Measurements from ENCODE around the gene DLGAP5. TPM values are rescaled to one million over a fixed set of nuclear protein-coding genes. Genes with fewer than 3 reads are reported as not detected.

DLGAP5 gene
- total and polyA plus RNA-seq, 2 of the 13 experiments (the other 11 are each of a cell fraction or from before 2014, with no cell fraction given): 7.7 to 55.8 TPM

- 0 out of 2 replicates have a peak, but pooled peaks have one; percentile 36 for TF ChIP-seq CREB3 (CRISPR knock-in tag; IDR thresholded peaks at IDR 0.05)
- TF ChIP-seq ONECUT2 (CRISPR knock-in tag; IDR thresholded peaks at IDR 0.05): no peak
- peak; percentile 88; the same call in 1 of the 2 replicates for TF ChIP-seq HOMEZ (CRISPR knock-in tag; IDR thresholded peaks at IDR 0.05; ENCODE audit: low read depth)
- TF ChIP-seq ZNF691 (CRISPR knock-in tag; IDR thresholded peaks at IDR 0.05; ENCODE audit: borderline replicate concordance, low read depth): peak; percentile 72; the same call in 1 of the 2 replicates
- peak; percentile 63; the same call in 1 of the 2 replicates for TF ChIP-seq ZNF232 (CRISPR knock-in tag; IDR thresholded peaks at IDR 0.05; ENCODE audit: borderline replicate concordance)
- peak; percentile 15; the same call in 1 of the 2 replicates for TF ChIP-seq ZNF670 (CRISPR knock-in tag; IDR thresholded peaks at IDR 0.05; ENCODE audit: borderline replicate concordance)
- TF ChIP-seq TOE1 (CRISPR knock-in tag; IDR thresholded peaks at IDR 0.05): no peak
- peak; percentile 52 to 54; a peak in 1 of 4 replicates for TF ChIP-seq NR2F1 (CRISPR knock-in tag; IDR thresholded peaks at IDR 0.05)
- TF ChIP-seq ZNF251 (CRISPR knock-in tag; IDR thresholded peaks at IDR 0.05): no peak
- TF ChIP-seq ZNF83 (CRISPR knock-in tag; IDR thresholded peaks at IDR 0.05; ENCODE audit: borderline replicate concordance): no peak
- peak; percentile 40; the same call in 1 of the 2 replicates for TF ChIP-seq MIER3 (CRISPR knock-in tag; IDR thresholded peaks at IDR 0.05; ENCODE audit: borderline replicate concordance)
- TF ChIP-seq ZMAT3 (CRISPR knock-in tag; conservative IDR thresholded peaks at IDR 0.05): peak; percentile 72; the same call in 1 of the 2 replicates
- peak; percentile 91 for TF ChIP-seq HOXA3 (CRISPR knock-in tag; IDR thresholded peaks at IDR 0.05)
- TF ChIP-seq MLX (CRISPR knock-in tag; IDR thresholded peaks at IDR 0.05): peak; percentile 82
- no peak for TF ChIP-seq ZBTB14 (CRISPR knock-in tag; IDR thresholded peaks at IDR 0.05)
- no peak for TF ChIP-seq ZNF230 (CRISPR knock-in tag; IDR thresholded peaks at IDR 0.05)
- 0 out of 2 replicates have a peak, but pooled peaks have one; percentile 75 for TF ChIP-seq ZNF333 (CRISPR knock-in tag; IDR thresholded peaks at IDR 0.05; ENCODE audit: borderline replicate concordance)
- no peak for TF ChIP-seq BCL3 (CRISPR knock-in tag; IDR thresholded peaks at IDR 0.05)
- TF ChIP-seq ZNF7 (CRISPR knock-in tag; IDR thresholded peaks at IDR 0.05): no peak
- no peak for TF ChIP-seq ZNF160 (CRISPR knock-in tag; IDR thresholded peaks at IDR 0.05)
- TF ChIP-seq ZNF576 (CRISPR knock-in tag; IDR thresholded peaks at IDR 0.05): no peak
- TF ChIP-seq ZNF331 (CRISPR knock-in tag; IDR thresholded peaks at IDR 0.05): no peak
- TF ChIP-seq CBX5 (CRISPR knock-in tag; IDR thresholded peaks at IDR 0.05; ENCODE audit: borderline replicate concordance): peak; percentile 84; the same call in 1 of the 2 replicates
Measured at GRCh38 chr14:55103005-55103640, 88.3 kb downstream of the DLGAP5 start (continued).
